Osteocyte (in vitro differentiated cells): ENCODE results near the gene AFAP1. TPM values are rescaled to one million over a fixed set of nuclear protein-coding genes. Genes with fewer than 3 reads are reported as not detected.

Experiments
- DNase-seq: peaks from one replicate; pipeline ENCODE4 v3.0.0; 2021; ENCODE audit warnings: mixed read lengths; ENCODE audit not compliant: unreplicated experiment; ENCODE audit errors: extremely low spot score
- H3K27ac Mint-ChIP-seq: one replicate; pipeline ENCODE4 v1.8.0; 2021; ENCODE audit warnings: mild to moderate bottlenecking, mixed read lengths; ENCODE audit not compliant: unreplicated experiment
- H3K27me3 Mint-ChIP-seq: one replicate; pipeline ENCODE4 v1.8.0; 2021; ENCODE audit warnings: mixed read lengths; ENCODE audit not compliant: unreplicated experiment
- H3K36me3 Mint-ChIP-seq: one replicate; pipeline ENCODE4 v1.8.0; 2021; ENCODE audit warnings: mixed read lengths; ENCODE audit not compliant: unreplicated experiment
- H3K4me1 Mint-ChIP-seq: one replicate; pipeline ENCODE4 v1.8.0; 2021; ENCODE audit warnings: mixed read lengths; ENCODE audit not compliant: unreplicated experiment
- H3K4me3 Mint-ChIP-seq: one replicate; pipeline ENCODE4 v1.8.0; 2021; ENCODE audit warnings: mild to moderate bottlenecking, moderate library complexity, mixed read lengths; ENCODE audit not compliant: unreplicated experiment
- H3K9me3 Mint-ChIP-seq: one replicate; pipeline ENCODE4 v1.8.0; 2021; ENCODE audit warnings: mixed read lengths; ENCODE audit not compliant: unreplicated experiment
- total RNA-seq: library from RNA; stranded (reverse); gene quantifications from 2 replicates; pipeline ENCODE4 v1.2.1, GENCODE V29; 2021
- TF ChIP-seq, protein P1 (sequence below): fragments of 200-600 bp; sonication (generic); IDR thresholded peaks from 2 replicates; pipeline ENCODE4 v1.5.0; 2021; ENCODE audit warnings: antibody characterized with exemption, mild to moderate bottlenecking, moderate library complexity

Gene AFAP1
- total RNA-seq, 1 donor from 2014 or later = 66.9 TPM

DNA sequence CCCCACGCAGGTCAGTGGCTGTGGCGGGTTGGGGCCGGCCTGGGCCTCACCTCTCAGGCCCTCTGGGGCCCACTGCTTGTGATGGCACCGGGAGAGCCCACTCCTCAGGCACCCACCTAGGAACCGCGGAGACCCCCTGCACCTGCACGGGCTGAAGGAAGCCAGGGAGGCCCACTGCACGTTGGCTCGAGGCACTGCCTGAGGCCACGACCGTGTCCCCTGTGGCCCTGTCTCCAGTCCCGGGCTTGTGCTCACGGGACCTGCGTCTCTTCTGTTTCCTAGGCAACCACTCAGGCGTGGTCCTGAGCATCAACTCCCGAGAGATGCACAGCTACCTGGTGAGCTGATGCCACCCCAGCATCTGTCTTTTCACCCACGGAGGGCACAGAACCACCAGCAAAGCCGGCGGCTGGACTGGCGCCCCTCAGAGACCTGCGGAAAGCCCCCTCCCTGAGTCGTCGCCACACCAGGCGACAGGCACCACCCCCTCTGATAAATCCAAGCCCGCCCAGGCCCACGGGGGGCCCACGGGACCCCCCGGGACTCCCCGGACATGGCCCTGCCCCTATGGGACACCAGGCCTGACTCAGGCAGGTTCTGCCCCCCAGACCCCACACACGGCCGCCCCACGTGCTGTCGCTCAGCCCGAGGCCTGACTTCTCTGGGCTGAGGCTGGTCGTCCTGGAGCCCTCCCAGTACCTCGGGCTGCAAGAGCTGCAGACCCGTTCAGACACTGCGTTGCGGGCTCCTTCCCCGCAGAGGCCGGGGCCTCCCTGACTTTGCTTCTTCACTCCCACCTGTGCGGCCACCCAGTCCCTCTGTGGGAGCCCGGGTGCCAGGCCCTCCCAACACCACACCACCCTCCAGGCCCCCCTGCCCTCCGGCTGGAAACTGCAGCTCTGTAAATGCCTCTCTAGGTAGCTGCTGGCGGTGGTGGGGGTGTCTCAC, 199.5 kb downstream of the AFAP1 start:
- TF ChIP-seq, protein P1, sequence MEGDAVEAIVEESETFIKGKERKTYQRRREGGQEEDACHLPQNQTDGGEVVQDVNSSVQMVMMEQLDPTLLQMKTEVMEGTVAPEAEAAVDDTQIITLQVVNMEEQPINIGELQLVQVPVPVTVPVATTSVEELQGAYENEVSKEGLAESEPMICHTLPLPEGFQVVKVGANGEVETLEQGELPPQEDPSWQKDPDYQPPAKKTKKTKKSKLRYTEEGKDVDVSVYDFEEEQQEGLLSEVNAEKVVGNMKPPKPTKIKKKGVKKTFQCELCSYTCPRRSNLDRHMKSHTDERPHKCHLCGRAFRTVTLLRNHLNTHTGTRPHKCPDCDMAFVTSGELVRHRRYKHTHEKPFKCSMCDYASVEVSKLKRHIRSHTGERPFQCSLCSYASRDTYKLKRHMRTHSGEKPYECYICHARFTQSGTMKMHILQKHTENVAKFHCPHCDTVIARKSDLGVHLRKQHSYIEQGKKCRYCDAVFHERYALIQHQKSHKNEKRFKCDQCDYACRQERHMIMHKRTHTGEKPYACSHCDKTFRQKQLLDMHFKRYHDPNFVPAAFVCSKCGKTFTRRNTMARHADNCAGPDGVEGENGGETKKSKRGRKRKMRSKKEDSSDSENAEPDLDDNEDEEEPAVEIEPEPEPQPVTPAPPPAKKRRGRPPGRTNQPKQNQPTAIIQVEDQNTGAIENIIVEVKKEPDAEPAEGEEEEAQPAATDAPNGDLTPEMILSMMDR = no peak
- Mint-ChIP-seq H3K9me3 (no peaks in the 10 kb centered on the region), H3K27me3 (peaks cover 4% of the 10 kb centered on the region), H3K27ac (no peak overlapping the region), H3K4me3 (no peak overlapping the region), H3K4me1 (no peaks in the 10 kb centered on the region), H3K36me3 (no peaks in the 10 kb centered on the region)
- no peak for DNase-seq

DNA sequence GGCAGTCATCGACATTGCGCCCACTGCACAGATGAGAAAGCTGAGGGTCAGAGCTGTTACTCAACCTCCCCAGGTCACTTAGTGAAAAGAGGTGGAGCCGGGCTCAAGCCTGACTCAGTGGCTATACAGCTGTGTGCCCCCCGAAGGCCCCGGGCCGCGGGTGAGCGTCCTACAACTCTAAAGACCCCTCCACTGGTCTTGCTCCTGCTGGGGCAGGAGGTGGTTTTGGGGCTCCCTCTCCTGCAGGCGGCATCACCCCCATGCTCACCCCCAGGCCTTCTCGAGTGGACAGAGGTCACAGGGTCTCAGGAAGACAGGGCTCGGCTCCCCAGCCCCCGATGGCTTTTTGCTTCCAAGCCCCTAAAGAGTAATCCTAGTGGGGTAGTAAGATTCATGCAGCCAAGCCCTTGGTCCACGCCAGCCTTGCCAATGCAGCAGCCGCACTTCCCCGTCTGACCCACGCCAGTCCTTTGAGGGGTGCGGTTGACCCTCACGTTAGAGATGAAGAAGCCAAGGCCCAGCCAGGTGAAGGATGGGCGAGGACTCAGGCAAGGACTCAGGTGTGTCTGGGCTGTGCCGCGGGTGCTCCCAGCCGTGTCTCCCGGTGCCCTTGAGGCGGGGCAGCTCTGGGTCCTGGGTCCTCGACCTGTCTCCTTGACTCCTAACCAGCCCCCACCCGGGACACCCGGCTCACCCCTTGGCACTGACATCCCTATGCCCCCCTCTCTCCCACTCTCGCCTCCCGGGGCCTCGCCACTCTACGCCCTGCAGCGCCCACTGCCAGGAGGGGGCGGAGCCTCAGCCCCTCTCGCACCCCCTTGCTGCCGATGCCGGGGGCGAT, 200.4 kb downstream of the AFAP1 start:
- Mint-ChIP-seq H3K9me3 (no peaks in the 10 kb centered on the region), H3K4me3 (no peak overlapping the region), H3K27me3 (peaks cover 8% of the 10 kb centered on the region), H3K36me3 (no peaks in the 10 kb centered on the region), H3K27ac (no peak overlapping the region), H3K4me1 (no peaks in the 10 kb centered on the region)
- no peak for DNase-seq
- TF ChIP-seq, protein P1 = no peak

- TF ChIP-seq, protein P1 = no peak
- H3K27me3 Mint-ChIP-seq = peaks cover 9% of the 10 kb centered on the region
- no peak overlapping the region for H3K4me3 Mint-ChIP-seq
- H3K4me1 Mint-ChIP-seq = no peaks in the 10 kb centered on the region
- no peak for DNase-seq
- no peaks in the 10 kb centered on the region for H3K36me3 Mint-ChIP-seq
- no peaks in the 10 kb centered on the region for H3K9me3 Mint-ChIP-seq
- no peak overlapping the region for H3K27ac Mint-ChIP-seq
These were observed 201.1 kb downstream of the AFAP1 start for GRCh38 chr4:7738458-7739076.

GRCh38 chr4:7737752-7738457, 201.8 kb downstream of the AFAP1 start:
- TF ChIP-seq, protein P1 = no peak
- Mint-ChIP-seq H3K27me3 (peaks cover 12% of the 10 kb centered on the region), H3K4me3 (no peak overlapping the region), H3K4me1 (no peaks in the 10 kb centered on the region), H3K27ac (no peak overlapping the region), H3K9me3 (no peaks in the 10 kb centered on the region), H3K36me3 (no peaks in the 10 kb centered on the region)
- no peak for DNase-seq
